ENCODE data around the gene KIF2B. TPM values are rescaled to one million over a fixed set of nuclear protein-coding genes. Genes with fewer than 3 reads are reported as not detected.

KIF2B gene
- total and polyA plus RNA-seq, 9 of the 15 experiments (the other 6 are each of a cell fraction or from before 2014, with no cell fraction given) = not detected

DNA sequence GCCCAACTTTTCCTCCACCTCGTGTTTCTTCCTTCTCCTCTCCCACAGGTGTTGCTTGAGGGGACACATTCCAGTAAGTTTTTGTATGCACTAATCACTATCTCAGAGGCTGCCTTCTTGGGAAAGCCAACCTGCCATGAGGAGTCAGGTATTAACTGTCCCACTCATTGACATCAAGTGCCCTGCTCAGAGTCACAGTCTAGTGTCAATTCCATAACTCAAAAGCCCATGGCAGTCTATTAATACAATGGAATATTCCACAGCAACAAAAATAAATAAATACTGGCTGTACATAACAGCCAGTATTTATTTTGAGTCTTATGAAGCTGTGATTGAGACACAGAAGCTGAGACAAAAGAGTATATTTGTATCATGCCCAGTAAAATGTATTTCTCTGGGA, 26.1 kb upstream of the KIF2B start:
- no TSS peak for BruUV-seq (replicated peaks)
- Histone ChIP-seq H4K20me1 (replicated peaks; ENCODE audit: control insufficient read depth, insufficient read depth, low read length) (no peaks in the 10 kb centered on the region), H3K4me2 (ENCODE audit: insufficient read depth, low read length) (no peak overlapping the region), H3K27ac (ENCODE audit: extremely low read depth, low read depth, low read length) (no peak overlapping the region), H3K9me1 (ENCODE audit: control insufficient read depth, insufficient read depth, low read length) (no peaks in the 10 kb centered on the region), H3K27me3 (ENCODE audit: control insufficient read depth in 2 of 2, insufficient read depth in 2 of 2, low read length in 2 of 2) (no peaks in the 10 kb centered on the region), H3K4me1 (replicated peaks in 1 of 2; ENCODE audit: control insufficient read depth in 2 of 2, insufficient read depth in 2 of 2, low read length in 2 of 2) (peaks cover 0 to 3% of the 10 kb centered on the region in 2 experiments; a peak in 2 of 5 replicates), H3K9me3 (replicated peaks; ENCODE audit: control insufficient read depth, insufficient read depth, low read depth, low read length) (no peaks in the 10 kb centered on the region), H3K4me3 (no peak overlapping the region), H3K36me3 (ENCODE audit: control insufficient read depth, insufficient read depth, low read length) (no peaks in the 10 kb centered on the region), H2AFZ (ENCODE audit: low read depth, low read length) (no peak overlapping the region), H3K79me2 (ENCODE audit: control insufficient read depth, insufficient read depth, low read length) (no peaks in the 10 kb centered on the region), H3K9ac (ENCODE audit: insufficient read depth in 1 of 2, low read depth in 2 of 2, low read length in 2 of 2) (no peak overlapping the region)
- no peak for ATAC-seq
- ChIA-PET CTCF (ENCODE audit: low intra/inter-chr PET ratio) (no interaction called here), POLR2A (no interaction called here)
- TF ChIP-seq ELF4 (CRISPR knock-in tag; IDR thresholded peaks at IDR 0.05) (no peak), HMG20B (CRISPR knock-in tag; IDR thresholded peaks at IDR 0.05) (no peak)
- TF ChIP-seq, protein P1, sequence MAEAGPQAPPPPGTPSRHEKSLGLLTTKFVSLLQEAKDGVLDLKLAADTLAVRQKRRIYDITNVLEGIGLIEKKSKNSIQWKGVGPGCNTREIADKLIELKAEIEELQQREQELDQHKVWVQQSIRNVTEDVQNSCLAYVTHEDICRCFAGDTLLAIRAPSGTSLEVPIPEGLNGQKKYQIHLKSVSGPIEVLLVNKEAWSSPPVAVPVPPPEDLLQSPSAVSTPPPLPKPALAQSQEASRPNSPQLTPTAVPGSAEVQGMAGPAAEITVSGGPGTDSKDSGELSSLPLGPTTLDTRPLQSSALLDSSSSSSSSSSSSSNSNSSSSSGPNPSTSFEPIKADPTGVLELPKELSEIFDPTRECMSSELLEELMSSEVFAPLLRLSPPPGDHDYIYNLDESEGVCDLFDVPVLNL (CRISPR knock-in tag; IDR thresholded peaks at IDR 0.05; ENCODE audit: low read depth) = no peak
- no CpG with 5 or more reads among the region's 1 CpG for WGBS (ENCODE audit: insufficient coverage, low coverage, missing lambda C conversion rate)
- in situ Hi-C loops (cut with MboI) = no loop called here
- FAIRE-seq = no peak
- intact Hi-C loops (cut with micrococcal nuclease) = no loop called here
- no peak for DNase-seq (ENCODE audit: extremely low read depth in 1 of 4, low spot score in 3 of 4)

DNA sequence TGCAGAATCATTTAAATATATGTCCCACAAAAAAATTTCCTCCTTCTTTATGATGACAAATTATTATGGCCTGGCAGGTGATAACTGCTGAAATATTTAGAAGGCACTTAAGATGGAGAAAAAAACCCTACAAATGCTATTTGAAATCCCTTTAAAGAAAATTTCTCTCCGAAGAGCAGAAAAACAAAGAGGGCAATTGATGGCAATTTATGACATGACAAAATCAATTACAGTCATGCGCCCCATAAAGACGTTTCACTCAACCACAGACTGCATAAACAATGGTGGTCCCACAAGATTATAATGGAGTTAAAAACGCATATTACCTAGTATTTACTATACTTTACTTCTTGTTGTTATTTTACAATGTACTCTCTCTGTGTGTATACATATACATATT, 25.2 kb upstream of the KIF2B start:
- POLR2A ChIA-PET = no interaction called here
- no peaks in the 10 kb centered on the region for H4K20me1 ChIP-seq (replicated peaks; ENCODE audit: control insufficient read depth, insufficient read depth, low read length)
- no peaks in the 10 kb centered on the region; a peak in 1 of 5 replicates for H3K4me1 ChIP-seq (replicated peaks in 1 of 2; ENCODE audit: control insufficient read depth in 2 of 2, insufficient read depth in 2 of 2, low read length in 2 of 2)
- no peaks in the 10 kb centered on the region for H3K9me1 ChIP-seq (ENCODE audit: control insufficient read depth, insufficient read depth, low read length)
- H2AFZ ChIP-seq (ENCODE audit: low read depth, low read length) = no peak overlapping the region
- H3K9me3 ChIP-seq (replicated peaks; ENCODE audit: control insufficient read depth, insufficient read depth, low read depth, low read length) = no peaks in the 10 kb centered on the region
- no peaks in the 10 kb centered on the region for H3K27me3 ChIP-seq (ENCODE audit: control insufficient read depth in 2 of 2, insufficient read depth in 2 of 2, low read length in 2 of 2)
- FAIRE-seq = no peak
- no peak overlapping the region for H3K9ac ChIP-seq (ENCODE audit: insufficient read depth in 1 of 2, low read depth in 2 of 2, low read length in 2 of 2)
- intact Hi-C loops (cut with micrococcal nuclease) (no loop called here), in situ Hi-C loops (cut with MboI) (no loop called here)
- H3K36me3 ChIP-seq (ENCODE audit: control insufficient read depth, insufficient read depth, low read length) = no peaks in the 10 kb centered on the region
- 26% methylated on average over 4 of the region's 4 CpGs for WGBS (ENCODE audit: insufficient coverage, low coverage, missing lambda C conversion rate)
- CTCF ChIA-PET (ENCODE audit: low intra/inter-chr PET ratio) = no interaction called here
- no peak for DNase-seq (ENCODE audit: extremely low read depth in 1 of 4, low spot score in 3 of 4)
- no TSS peak for BruUV-seq (replicated peaks)
- H3K79me2 ChIP-seq (ENCODE audit: control insufficient read depth, insufficient read depth, low read length) = no peaks in the 10 kb centered on the region
- H3K4me3 ChIP-seq = no peak overlapping the region
- TF ChIP-seq BMI1 (IDR thresholded peaks at IDR 0.05; ENCODE audit: low read length) (no peak), LEF1 (IDR thresholded peaks at IDR 0.05) (no peak), SRSF7 (optimal IDR thresholded peaks at IDR 0.05; ENCODE audit: low read depth, low read length) (no peak), RCOR1 (IDR thresholded peaks at IDR 0.05; ENCODE audit: borderline replicate concordance in 1 of 2, low read depth in 2 of 2, low read length in 2 of 2) (no peak), DNMT1 (IDR thresholded peaks at IDR 0.05) (no peak)
- TF ChIP-seq, protein P2, sequence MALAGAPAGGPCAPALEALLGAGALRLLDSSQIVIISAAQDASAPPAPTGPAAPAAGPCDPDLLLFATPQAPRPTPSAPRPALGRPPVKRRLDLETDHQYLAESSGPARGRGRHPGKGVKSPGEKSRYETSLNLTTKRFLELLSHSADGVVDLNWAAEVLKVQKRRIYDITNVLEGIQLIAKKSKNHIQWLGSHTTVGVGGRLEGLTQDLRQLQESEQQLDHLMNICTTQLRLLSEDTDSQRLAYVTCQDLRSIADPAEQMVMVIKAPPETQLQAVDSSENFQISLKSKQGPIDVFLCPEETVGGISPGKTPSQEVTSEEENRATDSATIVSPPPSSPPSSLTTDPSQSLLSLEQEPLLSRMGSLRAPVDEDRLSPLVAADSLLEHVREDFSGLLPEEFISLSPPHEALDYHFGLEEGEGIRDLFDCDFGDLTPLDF (CRISPR knock-in tag; IDR thresholded peaks at IDR 0.05) = no peak
- H3K4me2 ChIP-seq (ENCODE audit: insufficient read depth, low read length) = no peak overlapping the region
- no peak for ATAC-seq
- no peak overlapping the region for H3K27ac ChIP-seq (ENCODE audit: extremely low read depth, low read depth, low read length)

Measured in K562 (cell line).